IPS-11a (cell line): ENCODE data around the gene FTSJ1.
"Not testable (repeated sequence)": the region's sequence is repeated elsewhere in the genome, so short reads cannot be mapped to it uniquely, and the experiment has no call there.

Source experiments
- H3K4me3 ChIP-seq: one replicate; pipeline ENCODE4 v1.5.1; 2013; ENCODE audit warnings: low read depth, low read length, control low read depth

Gene FTSJ1

DNA sequence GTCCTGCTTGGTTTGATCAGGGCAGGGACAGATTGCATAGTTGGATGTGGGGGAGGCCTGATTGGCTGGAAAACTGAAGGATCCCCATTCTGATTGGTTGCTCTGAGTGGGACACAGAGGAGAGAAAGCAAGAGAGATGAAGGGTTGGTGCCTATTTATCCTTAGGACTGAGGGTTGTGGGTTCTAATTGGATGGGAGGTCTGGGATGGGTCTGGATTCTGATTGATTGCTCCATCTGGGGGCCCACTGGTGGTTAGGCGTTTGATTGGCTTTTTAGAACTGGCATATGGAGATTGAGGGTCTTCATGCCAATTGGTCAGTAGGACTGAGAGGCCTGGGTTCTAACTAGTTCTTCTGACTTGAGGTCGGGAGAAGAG is 45.0 kb downstream of the FTSJ1 start:
- H3K4me3 ChIP-seq = peak overlapping the region; percentile 46

DNA sequence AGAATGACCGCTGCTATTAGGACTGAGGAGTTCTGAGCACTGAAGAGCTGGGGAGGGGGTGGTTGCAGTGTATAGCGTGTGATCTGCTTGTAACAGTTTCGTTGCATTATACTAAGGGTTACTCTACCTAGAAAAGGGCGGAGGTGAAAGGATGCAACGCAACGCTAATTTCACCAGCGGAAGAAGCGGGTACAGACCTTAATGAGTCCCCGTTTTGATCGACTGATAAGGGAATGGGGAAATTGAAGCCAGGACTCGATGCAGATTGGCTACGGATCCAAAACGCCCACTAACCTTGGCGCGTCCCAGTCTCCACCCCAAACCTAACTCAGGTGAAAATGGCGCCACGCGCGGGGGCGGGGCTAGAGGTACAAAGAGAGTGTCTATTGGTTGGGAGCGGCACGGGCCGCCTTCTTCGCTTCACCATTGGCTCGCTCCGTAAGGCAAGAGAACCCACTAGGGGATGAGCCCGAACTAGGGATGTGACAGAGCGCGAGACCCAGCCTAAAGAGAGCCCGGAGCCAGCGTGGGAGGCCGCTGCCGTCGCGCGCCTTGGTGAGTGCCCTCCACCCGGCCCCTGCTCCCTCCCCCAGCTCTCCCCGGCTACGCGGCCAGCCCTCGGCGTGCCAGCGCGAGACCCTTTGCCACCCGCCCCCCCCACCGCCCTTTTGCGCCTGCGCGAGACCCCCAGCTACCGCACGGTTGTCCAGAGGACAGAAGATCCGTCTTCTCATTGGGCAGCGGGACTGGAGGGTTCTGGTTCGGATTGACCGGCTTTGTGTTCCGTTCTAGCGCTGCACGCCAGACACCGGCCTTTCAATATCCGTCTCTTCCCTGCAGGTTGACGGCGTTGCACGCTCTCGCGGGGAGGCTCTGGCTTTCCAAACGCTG is 45.6 kb downstream of the FTSJ1 start, which contains the start of gene EBP:
TSS of gene EBP (plus strand) at position 456 of the 891 bp plus-strand sequence. CDS start 1,964 bp downstream, outside the sequence.
- H3K4me3 ChIP-seq = peak within 1 kb of the TSS; percentile 70

DNA sequence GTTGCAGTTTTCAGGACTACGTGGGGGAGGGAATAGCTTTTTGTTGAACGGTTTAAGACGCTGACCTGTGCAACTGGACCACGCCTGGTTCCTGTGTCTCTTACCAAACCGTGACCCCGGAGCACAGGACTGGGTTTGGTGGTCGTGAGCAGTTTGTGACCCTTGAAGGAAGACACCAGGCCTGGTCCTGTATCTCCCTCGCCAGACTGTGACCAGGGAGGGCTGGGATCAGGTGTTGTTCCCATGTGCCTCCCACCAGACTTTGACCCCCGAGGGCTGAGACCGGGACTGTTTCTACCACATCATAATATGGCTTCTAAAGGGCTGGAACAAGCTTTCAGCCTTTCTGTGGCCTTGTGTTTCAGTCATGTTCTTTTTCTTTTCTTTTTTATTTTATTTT is 46.3 kb downstream of the FTSJ1 start:
- H3K4me3 ChIP-seq = peak overlapping the region; percentile 70

DNA sequence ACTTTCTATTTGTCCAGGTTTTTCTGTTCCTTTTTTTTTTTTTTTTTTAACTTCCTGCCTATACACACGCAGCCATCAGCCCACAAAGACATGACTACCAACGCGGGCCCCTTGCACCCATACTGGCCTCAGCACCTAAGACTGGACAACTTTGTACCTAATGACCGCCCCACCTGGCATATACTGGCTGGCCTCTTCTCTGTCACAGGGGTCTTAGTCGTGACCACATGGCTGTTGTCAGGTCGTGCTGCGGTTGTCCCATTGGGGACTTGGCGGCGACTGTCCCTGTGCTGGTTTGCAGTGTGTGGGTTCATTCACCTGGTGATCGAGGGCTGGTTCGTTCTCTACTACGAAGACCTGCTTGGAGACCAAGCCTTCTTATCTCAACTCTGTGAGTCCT is 47.7 kb downstream of the FTSJ1 start:
- H3K4me3 ChIP-seq = no peak overlapping the region

DNA sequence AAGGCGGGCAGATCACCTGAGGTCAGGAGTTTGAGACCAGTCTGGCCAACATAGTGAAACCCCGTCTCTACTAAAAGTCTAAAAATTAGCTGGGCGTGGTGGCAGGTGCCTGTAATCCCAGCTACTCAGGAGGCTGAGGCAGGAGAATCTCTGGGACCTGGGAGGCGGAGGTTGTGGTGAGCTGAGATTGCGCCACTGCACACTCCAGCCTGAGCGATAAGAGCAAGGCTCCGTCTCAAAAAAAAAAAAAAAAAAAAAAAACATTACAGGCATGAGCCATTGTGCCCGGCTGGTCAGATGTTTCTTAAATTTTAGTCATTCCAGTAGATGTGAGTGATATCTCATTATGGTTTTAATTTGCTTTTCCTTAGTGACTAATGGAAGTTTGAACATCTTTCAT is 49.9 kb downstream of the FTSJ1 start:
- not testable (repeated sequence) for H3K4me3 ChIP-seq

DNA sequence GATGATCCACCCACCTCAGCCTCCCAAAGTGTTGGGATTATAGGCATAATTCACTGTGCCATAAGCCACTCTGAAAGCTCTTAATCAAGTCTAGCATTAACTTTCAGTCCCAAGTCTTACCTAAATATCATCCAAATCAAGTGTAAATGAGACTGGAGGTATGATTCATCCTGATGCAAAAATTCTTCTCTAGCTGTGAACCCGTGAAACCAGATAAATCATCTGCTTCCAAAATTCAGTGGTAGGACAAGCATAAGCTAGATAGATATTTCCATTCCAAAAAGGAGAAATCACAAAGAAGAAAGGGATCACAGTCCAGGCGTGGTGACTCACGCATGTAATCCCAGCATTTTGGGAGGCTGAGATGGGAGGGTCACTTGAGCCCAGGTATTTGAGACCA is 54.7 kb downstream of the FTSJ1 start:
- no peak overlapping the region for H3K4me3 ChIP-seq

DNA sequence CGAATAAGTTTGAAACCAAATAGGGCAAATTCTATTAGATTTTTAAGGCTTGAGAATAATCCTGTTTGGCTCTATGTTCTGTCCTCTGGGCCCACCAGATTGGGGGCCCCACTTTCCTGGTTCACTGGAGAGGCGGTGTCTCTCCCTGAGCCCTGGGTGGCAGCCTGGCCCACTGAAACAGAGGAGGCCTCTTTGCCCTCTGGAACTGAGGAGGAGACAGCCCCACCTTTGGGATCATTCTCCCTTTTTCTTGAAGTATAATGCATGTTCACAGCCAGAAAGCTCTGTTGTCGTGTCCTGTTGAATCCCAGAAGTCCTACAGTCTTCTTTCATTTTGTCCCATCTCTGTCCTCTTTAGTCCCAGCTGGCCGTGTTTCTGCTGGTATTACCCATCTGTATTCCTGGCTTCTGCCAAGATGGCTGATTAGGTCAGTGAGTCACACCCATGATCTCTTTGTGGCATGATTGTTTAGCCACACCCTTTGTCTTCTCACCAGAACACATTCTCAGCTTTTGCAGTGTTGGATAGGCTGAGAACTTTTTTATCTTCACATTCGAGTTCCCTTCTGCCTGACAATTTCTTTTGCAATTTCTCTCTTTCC is 55.5 kb downstream of the FTSJ1 start:
- H3K4me3 ChIP-seq = no peak overlapping the region

DNA sequence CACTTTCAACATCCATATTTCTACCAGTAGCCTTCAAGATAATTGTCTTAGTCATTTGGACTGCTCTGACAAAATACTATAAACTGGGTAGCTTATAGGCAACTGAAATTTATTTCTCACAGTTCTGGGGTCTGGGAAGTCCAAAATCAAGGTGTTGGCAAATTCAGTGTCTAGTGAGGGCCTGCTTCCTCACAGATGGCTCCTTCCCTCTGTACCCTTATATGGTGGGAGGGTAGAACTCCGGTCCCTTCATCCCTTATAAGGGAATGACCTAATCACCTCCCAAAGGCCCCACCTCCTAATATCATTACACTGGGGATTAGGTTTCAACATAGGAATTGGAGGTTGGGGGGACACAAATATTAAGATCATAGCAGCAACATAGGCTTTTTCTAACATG is 56.2 kb downstream of the FTSJ1 start:
- H3K4me3 ChIP-seq = no peak overlapping the region

DNA sequence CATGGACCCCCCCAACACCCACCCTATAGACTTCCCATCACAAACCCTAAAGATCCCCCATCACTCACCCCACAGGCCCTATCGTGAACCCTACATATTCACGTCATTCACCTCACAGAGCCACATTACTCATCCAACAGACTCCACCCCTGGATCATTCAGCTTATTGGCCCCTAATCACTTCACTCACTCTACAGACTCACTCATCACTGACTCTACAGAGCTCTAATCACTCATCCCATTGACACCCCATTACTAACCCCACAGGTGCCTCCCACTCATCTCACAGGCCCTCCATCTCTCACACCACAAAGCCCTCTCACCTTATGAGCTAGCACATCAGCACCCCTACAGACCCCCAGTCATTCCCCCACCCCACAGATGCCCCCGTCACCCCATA is 57.2 kb downstream of the FTSJ1 start:
- no peak overlapping the region for H3K4me3 ChIP-seq
